Endothelial cell of umbilical vein (primary cell): ENCODE data around the gene REPIN1. TPM values are rescaled to one million over a fixed set of nuclear protein-coding genes. Genes with fewer than 3 reads are reported as not detected.

Experiments used
- BruUV-seq: library from RNA; stranded (reverse); fragments of 400-500 nt; replicated peaks from 2 replicates; lab custom pipeline; 2021; lab: Mats Ljungman, UMichigan
- CTCF ChIA-PET: fragments of 300-600, 350-600 bp; sonication (Branson Sonifier 250); formaldehyde crosslinking; loops from one replicate; lab custom pipeline; 2021; ENCODE audit warnings: antibody characterized with exemption, inconsistent platforms; lab: Charles Lee
- POLR2A ChIA-PET: fragments of 300-600, 350-600 bp; sonication (Branson Sonifier 250); formaldehyde crosslinking; loops from one replicate; lab custom pipeline; 2021; ENCODE audit warnings: antibody characterized with exemption, inconsistent platforms; lab: Charles Lee
- DNase-seq: peaks from one replicate; pipeline ENCODE4 v3.0.0-alpha.2; 2011; ENCODE audit warnings: low read depth, low spot score
- FAIRE-seq: peaks from 2 replicates; lab custom pipeline; 2011; peaks lifted over from hg19 to GRCh38; lab: Jason Lieb, UNC
- H2AFZ ChIP-seq: 2 replicates; pipeline ENCODE4 v1.6.0; 2012; ENCODE audit warnings: low read depth, low read length, control low read depth, inconsistent platforms
- H3K27ac ChIP-seq: 2 replicates; pipeline ENCODE4 v1.5.1; 2011; ENCODE audit warnings: low read depth, mild to moderate bottlenecking, control low read depth, low read length, moderate library complexity; ENCODE audit not compliant: insufficient read depth
- H3K27me3 ChIP-seq, 2 experiments: 2 replicates each; pipeline versions ENCODE4 v1.6.0 to v1.6.1; 2011; ENCODE audit warnings: low read length in 2 of 2, mixed read lengths in 1 of 2; ENCODE audit not compliant: control insufficient read depth in 2 of 2, insufficient read depth in 2 of 2
- H3K36me3 ChIP-seq, 2 experiments: 2 replicates in 1 of 2; 3 replicates in 1 of 2; pipeline ENCODE4 v1.5.1; 2011; ENCODE audit warnings: low read length in 2 of 2, mild to moderate bottlenecking in 1 of 2, moderate library complexity in 1 of 2; ENCODE audit not compliant: control insufficient read depth in 2 of 2, insufficient read depth in 2 of 2; ENCODE audit errors: extremely low read depth in 1 of 2
- H3K4me1 ChIP-seq: 3 replicates; pipeline ENCODE4 v1.5.1; 2011; ENCODE audit warnings: mild to moderate bottlenecking, low read length; ENCODE audit not compliant: control insufficient read depth, insufficient read depth; ENCODE audit errors: extremely low read depth
- H3K4me2 ChIP-seq: 2 replicates; pipeline ENCODE4 v1.6.1; 2011; ENCODE audit warnings: low read length, control low read depth, mixed read lengths; ENCODE audit not compliant: insufficient read depth
- H3K4me3 ChIP-seq, 3 experiments: fragments of 200-600 bp in 1 of 3; sonication (generic), shearing (Covaris generic) in 1 of 3; replicated peaks in 1 of 3; 2 replicates each; pipeline ENCODE4 v1.5.1; 2011 to 2016; ENCODE audit warnings: control low read depth in 3 of 3, low read length in 3 of 3, mild to moderate bottlenecking in 2 of 3, inconsistent platforms in 1 of 3, low read depth in 1 of 3, moderate library complexity in 1 of 3; ENCODE audit not compliant: insufficient read depth in 1 of 3
- H3K79me2 ChIP-seq: 2 replicates; pipeline ENCODE4 v1.6.0; 2012; ENCODE audit warnings: low read length, inconsistent platforms; ENCODE audit not compliant: control insufficient read depth, insufficient read depth
- H3K9ac ChIP-seq: replicated peaks from 2 replicates; pipeline ENCODE3; 2011; ENCODE audit warnings: low read length, control low read depth; ENCODE audit not compliant: insufficient read depth; ENCODE audit errors: extremely low read depth
- H3K9me1 ChIP-seq: replicated peaks from 3 replicates; pipeline ENCODE4 v1.6.0; 2011; ENCODE audit warnings: mild to moderate bottlenecking, low read length; ENCODE audit not compliant: control insufficient read depth, insufficient read depth; ENCODE audit errors: extremely low read depth
- H3K9me3 ChIP-seq: replicated peaks from 2 replicates; pipeline ENCODE4 v1.5.1; 2012; ENCODE audit warnings: low read length, inconsistent platforms; ENCODE audit not compliant: control insufficient read depth, insufficient read depth
- H4K20me1 ChIP-seq: replicated peaks from 2 replicates; pipeline ENCODE3; 2011; ENCODE audit warnings: mild to moderate bottlenecking, low read length; ENCODE audit not compliant: control insufficient read depth, insufficient read depth; ENCODE audit errors: extremely low read depth
- EZH2 ChIP-seq: IDR thresholded peaks from 2 replicates; pipeline ENCODE4 v1.6.1; 2012; ENCODE audit warnings: borderline replicate concordance, low read depth, mild to moderate bottlenecking, moderate library complexity, low read length, inconsistent platforms; ENCODE audit not compliant: severe bottlenecking
- FOS ChIP-seq: IDR thresholded peaks from 2 replicates; pipeline ENCODE4 v1.6.1; 2011; ENCODE audit warnings: mild to moderate bottlenecking, low read length, moderate library complexity, borderline replicate concordance; ENCODE audit not compliant: insufficient read depth
- GATA2 ChIP-seq: IDR thresholded peaks from 2 replicates; pipeline ENCODE4 v1.7.0; 2011; ENCODE audit warnings: low read depth, mild to moderate bottlenecking, moderate library complexity, mixed read lengths, low read length; ENCODE audit not compliant: insufficient read length, insufficient read depth
- JUN ChIP-seq: IDR thresholded peaks from 2 replicates; pipeline ENCODE4 v1.6.1; 2011; ENCODE audit warnings: borderline replicate concordance, low read depth; ENCODE audit not compliant: insufficient read length, insufficient read depth
- MYC ChIP-seq: IDR thresholded peaks from one replicate; pipeline ENCODE4 v1.6.1; 2011; ENCODE audit warnings: mild to moderate bottlenecking, low read depth, low read length
- POLR2A ChIP-seq: IDR thresholded peaks from 2 replicates; pipeline ENCODE4 v1.6.1; 2012; ENCODE audit warnings: low read depth, mild to moderate bottlenecking, control low read depth, low read length
- POLR2AphosphoS5 ChIP-seq: IDR thresholded peaks from 2 replicates; pipeline ENCODE4 v1.6.1; 2012; ENCODE audit warnings: low read depth, mild to moderate bottlenecking, control low read depth, low read length, moderate library complexity; ENCODE audit not compliant: insufficient read depth
- dilution Hi-C: fragments of 300-500 bp; cut with MboI; formaldehyde crosslinking; loops from one replicate; pipeline ENCODE4 v1.15.0; 2019; ENCODE audit warnings: low sequenced_read_pairs; ENCODE audit not compliant: extremely low pct_ligation_motif_present
- intact Hi-C: fragments of 100-400 bp; cut with micrococcal nuclease; formaldehyde crosslinking; loops from one replicate; pipeline ENCODE4 v1.10.0; 2022
- polyA plus RNA-seq, 4 experiments: library from polyadenylated mRNA; depleted of rRNA in 3 of 4; stranded (reverse) in 3 of 4; unstranded in 1 of 4; fragments of >200 nt; gene quantifications; 2 replicates each; pipeline versions ENCODE4 v1.2.1 to v1.2.3, GENCODE V29; 2011 to 2012; ENCODE audit warnings: missing spikeins in 1 of 4
- total RNA-seq: library from RNA; stranded (reverse); gene quantifications from 2 replicates; pipeline ENCODE4 v1.2.3, GENCODE V29; 2021
- TF ChIP-seq, protein P1 (sequence below): IDR thresholded peaks from 2 replicates; pipeline ENCODE4 v1.6.1; 2011; ENCODE audit not compliant: insufficient read depth, insufficient read length
- TF ChIP-seq, protein P2 (sequence below), 2 donors: IDR thresholded peaks; 1 replicate in 1 of 2; 2 replicates in 1 of 2; pipeline ENCODE4 v1.5.1; 2011; ENCODE audit warnings: low read length in 2 of 2, mild to moderate bottlenecking in 2 of 2, moderate library complexity in 2 of 2, control low read depth in 1 of 2, inconsistent platforms in 1 of 2, low read depth in 1 of 2; ENCODE audit not compliant: insufficient read depth in 1 of 2; ENCODE audit errors: extremely low read depth in 1 of 2

The REPIN1 gene
- total and polyA plus RNA-seq, 2 donors (not counting 3 experiments of a cell fraction or from before 2014, with no cell fraction given): 108 to 140 TPM

DNA sequence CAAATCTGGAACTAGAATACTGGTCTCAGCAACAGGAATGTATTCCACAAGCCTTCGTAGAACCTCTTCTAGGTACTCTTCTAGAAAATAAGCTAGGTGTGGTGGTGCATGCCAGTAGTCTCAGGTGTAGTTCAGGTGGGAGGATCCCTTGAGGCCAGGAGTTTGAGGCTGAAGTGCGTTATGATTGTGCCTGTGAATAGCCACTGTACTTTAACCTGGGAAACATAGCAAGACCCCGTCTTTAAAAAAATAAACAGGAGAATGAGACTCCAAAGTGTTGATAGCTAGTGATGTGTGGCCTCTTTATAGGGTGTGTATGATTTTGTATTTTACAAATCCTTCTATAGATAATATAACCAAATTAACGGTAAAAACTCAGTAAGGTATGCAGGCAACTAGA is 9.0 kb downstream of the REPIN1 start:
- Histone ChIP-seq H3K4me3 (no peak overlapping the region), H3K4me1 (peaks cover 29% of the 10 kb centered on the region), H3K27me3 (no peaks in the 10 kb centered on the region), H4K20me1 (no peaks in the 10 kb centered on the region), H3K27ac (peak overlapping the region; percentile 87), H3K4me2 (no peak overlapping the region), H3K9me1 (no peaks in the 10 kb centered on the region), H2AFZ (no peak overlapping the region), H3K9ac (peak overlapping the region; percentile 39), H3K36me3 (peaks cover 6 to 15% of the 10 kb centered on the region in 2 experiments), H3K79me2 (peaks cover 41% of the 10 kb centered on the region), H3K9me3 (no peaks in the 10 kb centered on the region)
- DNase-seq (no peak), FAIRE-seq (no peak)
- dilution Hi-C loops (no loop called here), intact Hi-C loops (loop anchor here (2.0 to 10.0 kb wide), 3 partner anchors 21 to 210 kb away; partner anchors contain the start of gene GIMAP4)
- ChIA-PET CTCF (interaction anchor here (1.2 to 1.9 kb wide), 7 partner anchors 9 to 29 kb away, joined by 4 to 16 read pairs (median 5); partner anchors contain the start of gene REPIN1), POLR2A (interaction anchor here (1.4 to 1.9 kb wide), 2 partner anchors 8 to 27 kb away, joined by 4 to 13 read pairs; partner anchors contain the start of gene REPIN1)
- no peak for TF ChIP-seq GATA2
- TF ChIP-seq, protein P1, sequence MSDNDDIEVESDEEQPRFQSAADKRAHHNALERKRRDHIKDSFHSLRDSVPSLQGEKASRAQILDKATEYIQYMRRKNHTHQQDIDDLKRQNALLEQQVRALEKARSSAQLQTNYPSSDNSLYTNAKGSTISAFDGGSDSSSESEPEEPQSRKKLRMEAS: no peak
- no peak for TF ChIP-seq JUN
- no peak for TF ChIP-seq POLR2AphosphoS5
- TF ChIP-seq MYC: no peak
- no peak for TF ChIP-seq EZH2
- no peak for TF ChIP-seq FOS
- no peak for TF ChIP-seq POLR2A
- TF ChIP-seq, protein P2, sequence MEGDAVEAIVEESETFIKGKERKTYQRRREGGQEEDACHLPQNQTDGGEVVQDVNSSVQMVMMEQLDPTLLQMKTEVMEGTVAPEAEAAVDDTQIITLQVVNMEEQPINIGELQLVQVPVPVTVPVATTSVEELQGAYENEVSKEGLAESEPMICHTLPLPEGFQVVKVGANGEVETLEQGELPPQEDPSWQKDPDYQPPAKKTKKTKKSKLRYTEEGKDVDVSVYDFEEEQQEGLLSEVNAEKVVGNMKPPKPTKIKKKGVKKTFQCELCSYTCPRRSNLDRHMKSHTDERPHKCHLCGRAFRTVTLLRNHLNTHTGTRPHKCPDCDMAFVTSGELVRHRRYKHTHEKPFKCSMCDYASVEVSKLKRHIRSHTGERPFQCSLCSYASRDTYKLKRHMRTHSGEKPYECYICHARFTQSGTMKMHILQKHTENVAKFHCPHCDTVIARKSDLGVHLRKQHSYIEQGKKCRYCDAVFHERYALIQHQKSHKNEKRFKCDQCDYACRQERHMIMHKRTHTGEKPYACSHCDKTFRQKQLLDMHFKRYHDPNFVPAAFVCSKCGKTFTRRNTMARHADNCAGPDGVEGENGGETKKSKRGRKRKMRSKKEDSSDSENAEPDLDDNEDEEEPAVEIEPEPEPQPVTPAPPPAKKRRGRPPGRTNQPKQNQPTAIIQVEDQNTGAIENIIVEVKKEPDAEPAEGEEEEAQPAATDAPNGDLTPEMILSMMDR (IDR thresholded peaks at IDR 0.05; ENCODE audit: extremely low read depth in 1 of 2, insufficient read depth in 1 of 2, low read depth in 1 of 2, low read length in 2 of 2): no peak
- no TSS peak for BruUV-seq
